PC-3 (cell line): ENCODE results near the gene LRRC4B. TPM values are rescaled to one million over a fixed set of nuclear protein-coding genes. Genes with fewer than 3 reads are reported as not detected.

Experiments used
- ATAC-seq: fragments of 200-7000 bp; cut with Tn5 transposase; 2 replicates; pipeline ENCODE4 v1.9.1; 2020; ENCODE audit warnings: mild to moderate bottlenecking, moderate library complexity
- BruUV-seq: library from RNA; stranded (reverse); fragments of 400-500 nt; replicated peaks from 2 replicates; lab custom pipeline; 2021; lab: Mats Ljungman, UMichigan
- CTCF ChIA-PET: fragments of 300-600 bp; sonication (Branson Sonifier 250); formaldehyde crosslinking; loops from one replicate; lab custom pipeline; 2022; ENCODE audit warnings: antibody characterized with exemption; lab: Charles Lee
- POLR2A ChIA-PET: fragments of 300-600 bp; sonication (Branson Sonifier 250); formaldehyde crosslinking; loops from one replicate; lab custom pipeline; 2022; ENCODE audit warnings: antibody characterized with exemption; ENCODE audit not compliant: unreplicated experiment; lab: Charles Lee
- DNase-seq: peaks from one replicate; pipeline ENCODE4 v3.0.0-alpha.2; 2015
- H2AFZ ChIP-seq: fragments of 300-600 bp; sonication (generic); 2 replicates; pipeline ENCODE4 v1.6.0; 2016; ENCODE audit warnings: antibody characterized with exemption, low read length
- H3F3A ChIP-seq: fragments of 300-600 bp; sonication (generic); one replicate; pipeline ENCODE4 v1.6.0; 2017; ENCODE audit warnings: antibody characterized with exemption, low read length, control low read depth, mild to moderate bottlenecking; ENCODE audit not compliant: unreplicated experiment
- H3K27ac ChIP-seq: fragments of 300-600 bp; sonication (generic); 2 replicates; pipeline ENCODE4 v1.5.1; 2016; ENCODE audit warnings: mild to moderate bottlenecking, low read length
- H3K27me3 ChIP-seq: fragments of 300-600 bp; sonication (generic); 2 replicates; pipeline ENCODE4 v1.6.1; 2016; ENCODE audit warnings: low read length, mixed read lengths
- H3K36me3 ChIP-seq: fragments of 300-600 bp; sonication (generic); 2 replicates; pipeline ENCODE4 v1.6.1; 2016; ENCODE audit warnings: low read depth, mixed run types, low read length, mixed read lengths
- H3K4me1 ChIP-seq: fragments of 300-600 bp; sonication (generic); 2 replicates; pipeline ENCODE4 v1.5.1; 2016; ENCODE audit warnings: low read length; ENCODE audit not compliant: insufficient read depth
- H3K4me2 ChIP-seq: fragments of 300-600 bp; sonication (generic); 2 replicates; pipeline ENCODE4 v1.6.0; 2016; ENCODE audit warnings: low read length
- H3K4me3 ChIP-seq: fragments of 300-600 bp; sonication (generic); 2 replicates; pipeline ENCODE4 v1.5.1; 2016; ENCODE audit warnings: mild to moderate bottlenecking, low read length, mixed read lengths
- H3K79me2 ChIP-seq: fragments of 300-600 bp; sonication (generic); 2 replicates; pipeline ENCODE4 v1.6.1; 2017; ENCODE audit warnings: low read length, mixed read lengths
- H3K9ac ChIP-seq: fragments of 300-600 bp; sonication (generic); 2 replicates; pipeline ENCODE4 v1.6.0; 2016; ENCODE audit warnings: mild to moderate bottlenecking, low read length
- H3K9me2 ChIP-seq: fragments of 300-600 bp; sonication (generic); replicated peaks from 2 replicates; pipeline ENCODE4 v1.6.1; 2016; ENCODE audit warnings: mixed run types, low read length, mixed read lengths
- H3K9me3 ChIP-seq: fragments of 300-600 bp; sonication (generic); 2 replicates; pipeline ENCODE4 v1.6.1; 2016; ENCODE audit warnings: low read length, mixed read lengths
- H4K20me1 ChIP-seq: fragments of 300-600 bp; sonication (generic); 2 replicates; pipeline ENCODE4 v1.6.1; 2016; ENCODE audit warnings: low read length, mixed read lengths
- CTCF ChIP-seq: fragments of 300-600 bp; sonication (generic); conservative IDR thresholded peaks from 2 replicates; pipeline ENCODE4 v1.5.1; 2017; ENCODE audit warnings: antibody characterized with exemption, low read depth, mild to moderate bottlenecking, low read length
- EZH2 ChIP-seq: fragments of 300-600 bp; sonication (generic); IDR thresholded peaks from one replicate; pipeline ENCODE4 v1.6.1; 2017; ENCODE audit warnings: antibody characterized with exemption, mild to moderate bottlenecking, low read length; ENCODE audit not compliant: unreplicated experiment
- EZH2phosphoT487 ChIP-seq: fragments of 300-600 bp; sonication (generic); IDR thresholded peaks from 2 replicates; pipeline ENCODE4 v1.6.1; 2018; ENCODE audit warnings: mild to moderate bottlenecking, antibody characterized with exemption, low read length, borderline replicate concordance
- intact Hi-C: fragments of 100-400 bp; cut with micrococcal nuclease; formaldehyde crosslinking; loops from 2 replicates; pipeline ENCODE4 v1.9.0; 2023
- total RNA-seq: library from RNA; depleted of rRNA; stranded (reverse); fragments of >200 nt; gene quantifications from 2 replicates; pipeline ENCODE4 v1.2.3, GENCODE V29; 2014

LRRC4B gene
- total RNA-seq, 1 experiment from 2014 or later, result 0.26 TPM

DNA sequence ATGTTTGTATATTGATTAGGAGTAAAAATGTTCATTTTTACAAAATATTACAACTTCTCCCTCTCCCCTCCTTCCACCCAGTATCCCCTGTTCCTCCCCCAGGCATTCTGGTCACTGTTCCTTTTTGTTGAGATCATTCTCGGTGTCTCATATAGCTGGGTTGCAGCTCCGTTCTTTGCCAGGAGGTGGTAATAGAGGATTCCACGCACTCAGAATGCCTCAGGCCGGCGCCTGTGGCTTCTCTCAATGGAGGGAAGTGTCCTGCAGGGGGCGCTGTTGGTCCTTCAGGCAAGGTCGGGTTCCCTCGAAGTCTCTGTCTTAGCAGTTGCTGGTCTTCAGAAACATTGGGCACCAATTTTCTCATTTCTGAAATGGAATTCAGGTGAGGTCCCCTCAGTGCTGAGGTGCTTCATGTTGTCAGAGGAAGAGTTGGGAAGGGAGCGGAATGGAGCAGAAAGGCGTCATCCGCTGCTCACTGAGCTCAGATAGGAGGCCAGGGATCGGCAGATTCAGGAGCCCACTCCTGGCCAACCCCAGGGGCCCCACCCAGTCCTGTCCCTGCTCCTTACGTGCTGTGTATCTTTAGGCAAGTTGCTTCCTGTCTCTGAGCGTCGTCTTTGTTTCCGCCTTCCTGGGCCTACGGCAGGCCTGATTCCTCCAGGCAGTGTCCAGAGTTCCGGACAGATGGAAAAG is 81.3 kb downstream of the LRRC4B start:
- H4K20me1 ChIP-seq, result no peaks in the 10 kb centered on the region
- H3K9me2 ChIP-seq, result no peaks in the 10 kb centered on the region
- POLR2A ChIA-PET, result interaction anchor here (0.6 to 0.7 kb wide), 2 partner anchors 10 to 214 kb away, joined by 5 to 18 read pairs; no protein-coding TSS in a partner anchor
- no peaks in the 10 kb centered on the region for H3F3A ChIP-seq
- CTCF ChIA-PET, result interaction anchor here (0.6 kb wide), 1 partner anchor 308 kb away, joined by 3 read pairs; no protein-coding TSS in a partner anchor
- ATAC-seq, result peak; percentile 41; the same call in 1 of the 2 replicates
- intact Hi-C loops, result no loop called here
- no peak overlapping the region for H3K9ac ChIP-seq
- DNase-seq, result peak; percentile 83
- H3K27me3 ChIP-seq, result no peaks in the 10 kb centered on the region
- peaks cover 40% of the 10 kb centered on the region for H3K36me3 ChIP-seq
- H3K4me2 ChIP-seq, result no peak overlapping the region
- H3K4me3 ChIP-seq, result no peak overlapping the region
- BruUV-seq, result no TSS peak
- peaks cover 9% of the 10 kb centered on the region for H3K9me3 ChIP-seq
- no peaks in the 10 kb centered on the region for H3K79me2 ChIP-seq
- TF ChIP-seq EZH2phosphoT487, result no peak
- TF ChIP-seq EZH2, result no peak
- peak; percentile 98 for TF ChIP-seq CTCF
- H2AFZ ChIP-seq, result no peak overlapping the region
- H3K27ac ChIP-seq, result no peak overlapping the region
- H3K4me1 ChIP-seq, result no peaks in the 10 kb centered on the region

GRCh38 chr19:50485284-50485955 is 82.8 kb downstream of the LRRC4B start:
- H2AFZ ChIP-seq, result no peak overlapping the region
- no peaks in the 10 kb centered on the region for H4K20me1 ChIP-seq
- ATAC-seq (no peak), DNase-seq (no peak)
- intact Hi-C loops, result no loop called here
- no peak overlapping the region for H3K27ac ChIP-seq
- H3K9me3 ChIP-seq, result peaks cover 9% of the 10 kb centered on the region
- H3K27me3 ChIP-seq, result no peaks in the 10 kb centered on the region
- H3K4me3 ChIP-seq, result no peak overlapping the region
- CTCF ChIA-PET, result no interaction called here
- TF ChIP-seq CTCF, result no peak
- no peak for TF ChIP-seq EZH2phosphoT487
- TF ChIP-seq EZH2, result no peak
- no peaks in the 10 kb centered on the region for H3K4me1 ChIP-seq
- POLR2A ChIA-PET, result no interaction called here
- H3K9me2 ChIP-seq, result no peaks in the 10 kb centered on the region
- no peak overlapping the region for H3K9ac ChIP-seq
- no TSS peak for BruUV-seq
- peaks cover 50% of the 10 kb centered on the region for H3K36me3 ChIP-seq
- H3F3A ChIP-seq, result no peaks in the 10 kb centered on the region
- H3K4me2 ChIP-seq, result no peak overlapping the region
- H3K79me2 ChIP-seq, result no peaks in the 10 kb centered on the region
